SIG-M5 treated with dmso at 0.1 percent for 504 hours (cell line): ENCODE measurements around the gene FYN.

ENCODE experiments used
- DNase-seq: peaks from one replicate; lab custom pipeline; 2025; ENCODE audit not compliant: unreplicated experiment; lab: John Stamatoyannopoulos, UW

Gene FYN

GRCh38 chr6:111834356-111834755, 38.9 kb downstream of the FYN start:
- DNase-seq = no peak

GRCh38 chr6:111832833-111833418, 40.3 kb downstream of the FYN start:
- DNase-seq = no peak

GRCh38 chr6:111831408-111831807, 41.8 kb downstream of the FYN start:
- DNase-seq = no peak

GRCh38 chr6:111829998-111830397, 43.3 kb downstream of the FYN start:
- DNase-seq = no peak

DNA sequence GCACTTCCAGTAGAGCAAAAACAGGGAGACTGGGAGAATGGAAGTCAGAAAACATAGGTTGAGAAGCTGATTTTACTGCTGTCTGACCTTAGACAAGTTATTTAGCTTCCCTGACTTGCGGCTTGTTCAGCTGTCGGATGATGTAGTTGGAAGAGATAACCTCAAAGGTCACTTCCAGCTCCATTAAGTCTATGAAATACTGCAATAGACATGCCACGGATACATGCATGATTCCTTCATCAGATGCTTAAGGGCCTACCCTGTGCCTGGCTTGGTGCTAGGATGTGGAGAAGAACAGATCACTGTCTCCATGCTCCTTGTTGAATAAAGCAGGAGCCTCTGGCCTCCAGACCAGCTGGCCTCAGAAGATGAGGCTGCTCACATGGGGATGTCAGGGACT, 43.7 kb downstream of the FYN start:
- DNase-seq = no peak

GRCh38 chr6:111828809-111829208, 44.4 kb downstream of the FYN start:
- DNase-seq = no peak

GRCh38 chr6:111825439-111826086, 47.7 kb downstream of the FYN start:
- DNase-seq = no peak

DNA sequence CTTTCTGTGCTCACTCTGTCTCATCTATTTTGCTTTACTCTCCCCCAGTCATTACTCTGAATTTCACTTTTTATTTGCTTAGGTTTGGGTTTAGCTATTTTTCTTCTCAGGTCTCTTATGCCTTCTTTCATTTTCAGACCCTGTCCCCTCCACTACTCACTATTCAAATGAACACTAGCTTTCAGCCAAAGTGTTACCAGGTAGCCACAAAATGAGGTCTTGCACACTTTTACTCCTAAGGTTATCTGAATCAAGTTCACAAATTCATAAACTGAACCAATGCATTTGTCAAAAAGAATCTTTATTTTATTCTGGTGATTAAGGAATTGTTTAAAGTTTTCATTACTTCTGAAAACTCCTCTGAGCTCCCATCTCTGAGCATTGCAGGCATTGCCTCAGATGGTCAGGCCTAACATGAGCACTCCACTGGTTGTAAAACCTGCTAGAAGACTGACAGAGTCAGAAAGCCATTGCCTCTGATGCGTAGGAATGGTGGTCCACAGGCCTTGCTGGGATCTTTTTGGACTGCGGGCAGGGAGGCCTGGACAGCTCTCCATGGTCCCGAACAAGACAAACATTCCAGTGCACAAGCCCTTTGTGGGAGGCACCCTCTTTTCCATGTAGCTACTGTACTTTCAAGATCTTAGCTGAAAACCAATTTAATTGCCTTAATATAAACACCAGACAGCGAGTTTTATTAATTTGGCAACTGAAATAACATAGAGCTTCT, 48.5 kb downstream of the FYN start:
- no peak for DNase-seq

- peak; percentile 28 for DNase-seq
Observed at GRCh38 chr6:111823831-111824607, 49.2 kb downstream of the FYN start.

DNA sequence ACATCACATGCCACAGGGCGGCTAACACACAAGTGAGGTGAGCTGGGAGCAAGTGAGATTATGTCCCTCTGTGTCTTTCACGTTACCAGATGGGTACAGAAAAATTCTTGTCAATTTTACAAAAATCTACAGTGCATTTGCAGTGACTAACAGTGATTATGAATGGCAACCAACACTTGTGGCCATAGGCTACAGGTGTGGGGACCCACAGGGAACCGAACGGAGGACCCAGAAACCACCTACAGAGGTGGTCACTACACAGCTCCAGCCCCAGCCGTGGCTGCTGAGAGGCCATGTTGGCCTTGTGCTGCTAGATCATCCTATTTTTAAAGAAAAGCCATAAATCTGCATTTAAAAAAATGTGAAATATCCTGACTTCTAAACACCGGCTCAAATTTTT, 50.2 kb downstream of the FYN start:
- DNase-seq = no peak

DNA sequence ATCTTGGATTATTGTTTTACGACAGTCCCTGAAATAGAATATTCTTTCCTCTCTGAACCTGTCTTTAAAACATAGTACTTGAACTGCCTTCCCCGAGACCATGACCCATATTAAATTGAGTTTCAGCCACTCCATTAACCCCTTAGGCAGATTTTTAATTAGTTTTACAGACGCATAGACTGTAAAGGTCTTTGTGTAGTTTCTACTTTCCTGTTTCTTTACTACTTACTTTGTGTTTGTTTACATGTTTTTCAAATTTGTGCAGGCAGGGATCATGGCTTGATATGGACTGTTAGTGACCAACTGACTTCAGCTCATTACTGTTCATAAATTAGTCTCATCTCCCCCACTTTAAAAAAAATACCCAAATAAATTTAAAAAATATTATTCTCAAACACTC, 53.8 kb downstream of the FYN start:
- DNase-seq = no peak

DNA sequence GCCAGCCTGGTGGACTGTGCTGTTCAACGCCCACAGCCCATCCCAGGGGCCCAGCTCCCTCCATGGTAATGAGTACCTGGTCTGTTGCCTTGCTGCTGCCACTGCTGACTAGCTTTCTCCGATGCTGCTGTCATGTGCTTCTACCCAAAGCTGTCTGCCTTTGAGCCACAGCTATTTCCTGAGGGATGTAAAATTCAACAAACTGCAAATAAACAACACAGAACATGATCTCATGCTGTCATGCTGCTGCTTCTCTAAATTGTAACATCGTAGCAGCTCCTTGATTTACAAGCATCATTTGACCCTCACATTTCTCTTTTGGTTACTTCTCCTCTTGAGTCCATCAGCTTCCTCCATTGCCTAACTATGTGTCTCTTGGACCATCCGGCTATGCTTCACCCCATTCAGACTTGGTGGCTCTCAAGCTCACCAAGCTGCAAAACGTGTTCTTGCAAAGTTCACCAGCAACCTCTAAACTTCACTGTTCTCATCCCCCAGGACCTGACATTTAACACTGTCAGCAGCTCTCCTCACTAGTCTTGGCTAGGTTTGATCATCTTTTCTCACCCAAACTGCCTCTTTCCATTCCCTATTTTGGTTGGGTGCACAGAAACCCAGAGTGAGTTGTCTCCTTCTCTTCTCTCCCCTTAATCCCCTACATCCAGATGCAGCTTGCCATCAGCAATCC, 54.6 kb downstream of the FYN start:
- DNase-seq = no peak

DNA sequence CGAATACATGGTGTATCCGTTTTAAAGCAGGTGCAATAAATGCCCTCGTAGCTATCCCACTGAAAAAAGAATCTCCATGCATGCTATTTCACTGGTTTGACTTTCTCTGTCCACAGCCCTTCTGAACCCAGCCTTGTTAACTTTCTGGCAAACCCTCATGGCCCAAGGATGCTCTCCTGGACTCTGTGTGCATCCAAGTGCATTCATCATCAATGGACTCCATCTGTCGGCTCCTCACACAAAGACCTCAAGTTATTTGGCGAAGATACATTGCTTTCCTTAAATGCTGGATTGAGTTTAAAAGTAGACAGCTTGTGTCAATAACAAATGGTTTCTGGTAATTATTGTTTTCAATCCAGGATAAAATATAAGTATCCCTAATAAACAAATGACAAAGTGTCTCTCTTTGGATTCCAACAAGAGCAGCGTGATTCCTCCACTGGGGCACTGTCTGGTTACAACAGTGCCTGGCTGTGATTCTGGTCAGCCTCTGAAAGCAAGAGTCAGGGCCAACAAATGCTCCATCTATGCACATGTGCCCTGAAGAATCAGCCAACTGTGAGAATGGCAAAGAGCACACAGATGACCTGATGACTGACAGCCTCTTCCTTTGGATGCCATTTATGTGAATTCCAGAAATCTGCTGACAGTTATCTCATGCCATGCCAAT, 55.7 kb downstream of the FYN start:
- no peak for DNase-seq

GRCh38 chr6:111813677-111814310, 59.5 kb downstream of the FYN start:
- no peak for DNase-seq

GRCh38 chr6:111813237-111813636, 60.0 kb downstream of the FYN start:
- DNase-seq = no peak

DNA sequence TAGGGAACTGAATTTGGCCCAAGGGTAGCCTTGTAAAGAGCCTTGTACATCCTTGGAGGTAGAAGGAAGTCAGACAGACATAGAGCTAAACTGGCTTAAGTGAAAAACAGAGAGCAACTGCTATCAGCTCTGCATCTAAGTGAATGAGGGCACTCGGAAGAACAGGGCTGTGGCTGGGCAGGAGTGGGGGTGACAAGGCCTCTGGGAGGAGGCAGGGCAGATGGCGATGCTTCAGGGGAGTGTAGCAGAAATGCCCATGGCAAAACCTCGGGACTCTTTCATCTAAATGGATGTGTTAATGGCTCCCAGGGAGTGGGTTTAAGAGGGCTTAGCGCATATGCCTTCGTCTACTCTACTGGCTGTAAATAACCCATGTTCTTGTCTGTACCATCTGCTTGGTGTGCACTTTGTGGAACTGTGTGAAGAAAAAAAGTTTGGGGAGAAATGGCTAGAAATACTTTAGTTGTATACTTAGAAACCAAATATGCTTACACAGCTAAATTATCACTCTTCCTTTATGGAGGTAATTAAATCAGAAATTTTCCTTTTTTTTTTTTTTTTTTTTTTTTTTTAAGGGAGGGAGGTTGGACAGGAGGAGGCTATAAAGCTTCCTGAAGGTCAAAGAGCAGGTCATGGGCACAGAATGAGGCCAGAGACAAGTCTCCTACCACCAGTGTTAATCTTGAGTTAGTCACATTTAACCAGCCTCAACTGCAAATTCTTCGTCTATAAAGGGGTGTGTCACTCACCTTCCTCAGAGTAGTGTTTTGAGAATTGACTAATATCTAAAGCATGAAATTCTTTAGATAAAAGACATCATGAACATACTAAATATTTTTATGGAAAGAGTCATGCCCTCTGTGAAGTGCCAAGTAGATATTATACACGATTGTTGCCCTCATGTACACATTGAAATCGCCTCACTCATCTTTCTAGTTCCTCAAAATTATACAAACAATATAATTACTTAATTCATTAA, 60.9 kb downstream of the FYN start:
- no peak for DNase-seq

DNA sequence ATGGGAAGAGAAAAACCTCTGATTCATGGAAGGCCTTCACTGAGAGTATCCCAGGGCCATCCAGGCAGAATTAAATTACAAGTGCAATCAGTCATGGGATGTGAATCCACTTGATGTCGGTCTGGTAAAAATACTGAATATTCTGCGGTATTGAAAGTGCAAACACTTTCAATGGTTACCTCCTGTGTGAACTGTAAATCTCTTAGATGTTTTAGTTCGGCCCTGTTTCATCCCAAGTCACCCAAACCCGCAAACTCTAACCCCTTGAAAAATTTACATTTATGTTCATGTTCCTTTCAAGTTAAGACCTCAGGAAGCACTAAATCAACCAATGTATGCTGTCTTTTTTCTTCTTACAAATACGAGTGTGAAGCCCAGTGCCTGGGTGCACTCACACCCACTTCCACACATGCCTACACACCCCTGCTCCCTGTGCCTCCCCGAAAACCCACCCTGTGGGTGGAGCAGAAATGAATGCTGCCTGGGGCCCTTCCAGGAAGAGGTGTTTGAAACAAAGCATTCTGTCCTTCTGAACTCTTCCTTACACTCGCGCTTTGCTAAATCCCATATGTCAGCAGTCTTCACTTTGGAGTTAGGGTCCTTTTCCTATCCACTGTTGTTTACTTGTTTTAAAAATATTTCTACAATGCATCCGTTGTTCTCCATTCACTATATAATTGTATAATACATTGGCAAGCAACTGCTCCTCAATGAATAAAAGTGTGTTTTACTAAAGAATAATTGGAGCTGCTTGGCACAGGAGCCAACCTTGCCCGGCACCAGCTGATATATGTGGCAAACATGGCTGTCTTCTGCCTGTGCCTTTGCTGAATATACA, 62.7 kb downstream of the FYN start:
- DNase-seq = no peak

DNA sequence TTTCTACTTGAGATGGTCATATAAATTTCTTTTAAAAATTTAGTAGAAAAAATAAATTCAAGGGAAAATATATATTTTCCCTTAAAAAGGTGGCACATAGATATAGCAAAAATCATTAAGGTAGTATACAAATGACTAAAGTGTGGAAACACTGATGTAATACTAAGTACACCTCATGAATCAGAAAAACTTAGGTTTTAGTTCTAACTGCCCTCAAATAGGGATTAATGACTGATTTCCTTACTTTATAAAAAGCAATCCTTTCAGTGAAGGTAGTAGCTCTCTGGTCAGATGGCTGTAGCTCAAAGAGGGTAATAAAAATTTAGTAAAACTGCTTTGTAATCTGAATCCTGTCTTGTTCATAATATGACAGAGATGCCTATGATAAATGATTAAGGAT, 63.5 kb downstream of the FYN start:
- no peak for DNase-seq
